Measurements from ENCODE around the gene PREX1.

PREX1 gene

DNA sequence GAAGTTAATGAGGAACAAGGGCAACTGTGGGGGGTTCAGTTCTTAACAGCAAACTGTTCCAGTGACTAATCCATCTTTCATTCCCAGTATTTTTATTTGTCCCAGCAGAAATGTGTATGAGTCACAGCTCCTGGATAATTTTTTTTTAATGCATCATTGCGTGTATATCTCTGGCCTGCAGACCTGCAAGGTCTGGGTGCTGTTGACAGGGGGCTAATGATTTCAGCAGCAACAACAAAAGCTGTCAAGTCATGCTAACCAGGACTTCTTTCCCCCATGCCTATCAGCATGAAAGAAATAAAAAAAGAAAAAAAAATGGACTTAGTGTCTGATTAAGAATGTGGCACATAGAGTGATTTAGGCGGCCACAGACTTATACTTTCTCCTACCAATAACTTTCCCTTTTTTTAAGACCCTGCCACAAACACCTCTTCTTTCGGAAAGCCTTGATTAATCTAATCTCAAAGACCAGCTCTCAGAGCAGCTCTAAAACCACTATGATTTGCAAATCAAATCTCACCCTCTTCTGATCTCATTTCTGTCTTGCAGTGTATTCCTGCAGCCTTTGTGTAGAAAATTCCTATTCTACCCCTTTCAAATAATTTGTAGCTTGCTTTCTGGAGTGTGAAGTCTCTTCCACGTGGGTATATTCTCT lies 14.2 kb upstream of the PREX1 start:
- Mint-ChIP-seq H3K36me3 (ENCODE audit: low read depth) (no peaks in the 10 kb centered on the region), H3K27me3 (no peaks in the 10 kb centered on the region), H3K9me3 (no peaks in the 10 kb centered on the region), H3K4me1 (ENCODE audit: low read depth) (peaks cover 71% of the 10 kb centered on the region), H3K4me3 (no peak overlapping the region), H3K27ac (peak overlapping the region; percentile 62)
- intact Hi-C loops (cut with micrococcal nuclease), result loop anchor here (10.0 kb wide), 1 partner anchor 53 kb away; no protein-coding TSS in a partner anchor

DNA sequence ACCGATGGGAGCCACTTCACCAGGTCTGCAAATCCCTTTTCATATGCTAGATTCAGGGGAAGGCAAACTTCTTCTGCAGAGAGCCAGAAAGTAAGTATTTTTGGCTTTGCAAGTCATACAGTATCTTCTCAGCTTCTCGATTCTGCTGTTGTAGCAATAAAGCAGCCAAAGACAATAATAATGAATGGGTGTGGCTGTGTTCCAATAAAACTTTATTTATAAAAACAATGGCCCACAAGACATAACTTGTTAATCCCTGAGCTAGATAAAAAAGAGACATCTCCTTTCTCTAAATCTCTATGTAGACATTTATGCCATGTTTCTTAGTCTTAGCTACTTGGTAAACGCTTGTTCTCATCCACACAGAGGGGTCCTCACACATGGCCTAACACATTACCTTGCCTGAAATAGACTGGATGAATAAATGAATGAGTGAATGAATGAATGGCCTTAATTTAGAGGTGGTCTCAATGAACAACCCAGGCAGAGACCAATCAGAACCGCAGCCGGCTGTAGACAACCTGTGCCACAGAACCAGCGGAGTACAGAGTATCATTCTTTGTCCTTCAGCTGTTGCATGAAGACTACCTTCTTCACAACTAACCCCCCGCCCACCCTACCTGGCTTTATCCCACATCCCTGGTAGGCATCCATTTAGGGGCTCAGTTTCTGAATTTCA lies 13.5 kb upstream of the PREX1 start:
- H3K36me3 Mint-ChIP-seq (ENCODE audit: low read depth), result no peaks in the 10 kb centered on the region
- H3K4me3 Mint-ChIP-seq, result no peak overlapping the region
- peaks cover 68% of the 10 kb centered on the region for H3K4me1 Mint-ChIP-seq (ENCODE audit: low read depth)
- intact Hi-C loops (cut with micrococcal nuclease), result loop anchor here (10.0 kb wide), 1 partner anchor 53 kb away; no protein-coding TSS in a partner anchor
- H3K9me3 Mint-ChIP-seq, result no peaks in the 10 kb centered on the region
- H3K27me3 Mint-ChIP-seq, result no peaks in the 10 kb centered on the region
- peak overlapping the region; percentile 62 for H3K27ac Mint-ChIP-seq

DNA sequence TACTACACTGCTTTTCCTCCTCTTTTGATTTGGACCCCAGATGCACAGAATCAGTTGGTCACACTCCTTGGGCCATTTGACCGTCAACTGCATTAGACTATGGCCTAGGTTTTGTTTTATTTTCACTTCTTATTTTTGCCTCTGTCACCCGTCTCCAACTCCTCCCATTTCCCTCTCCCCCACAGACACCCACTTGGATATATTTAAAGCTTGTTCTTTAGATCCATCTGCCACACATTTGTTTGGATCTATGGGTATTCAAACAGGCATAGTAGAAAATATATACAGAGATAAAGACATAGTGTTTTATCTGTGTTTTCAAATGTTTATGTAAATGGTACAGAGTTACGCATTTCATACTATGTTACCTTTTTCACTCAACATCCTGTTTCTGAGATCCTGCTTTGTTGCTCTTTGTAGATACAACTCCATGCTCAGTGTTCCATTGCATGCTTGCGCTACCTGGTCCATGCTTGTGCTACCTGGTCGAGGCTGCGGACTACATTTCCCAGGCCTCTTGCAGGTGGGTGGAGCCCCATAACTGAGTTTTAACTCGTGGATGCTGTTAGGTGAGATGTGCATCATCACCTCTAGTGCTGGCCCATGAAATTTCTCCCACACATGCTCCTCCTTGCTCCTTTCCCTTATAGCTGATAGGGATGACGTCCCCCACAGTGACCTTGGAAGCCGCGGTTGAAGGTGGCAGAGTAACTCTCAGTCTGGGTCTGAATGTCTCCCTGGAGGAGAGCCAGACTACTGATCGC lies 11.5 kb upstream of the PREX1 start:
- no peaks in the 10 kb centered on the region for H3K36me3 Mint-ChIP-seq (ENCODE audit: low read depth)
- intact Hi-C loops (cut with micrococcal nuclease), result no loop called here
- H3K4me3 Mint-ChIP-seq, result no peak overlapping the region
- H3K9me3 Mint-ChIP-seq, result no peaks in the 10 kb centered on the region
- H3K27ac Mint-ChIP-seq, result peak overlapping the region; percentile 79
- peaks cover 64% of the 10 kb centered on the region for H3K4me1 Mint-ChIP-seq (ENCODE audit: low read depth)
- H3K27me3 Mint-ChIP-seq, result no peaks in the 10 kb centered on the region

DNA sequence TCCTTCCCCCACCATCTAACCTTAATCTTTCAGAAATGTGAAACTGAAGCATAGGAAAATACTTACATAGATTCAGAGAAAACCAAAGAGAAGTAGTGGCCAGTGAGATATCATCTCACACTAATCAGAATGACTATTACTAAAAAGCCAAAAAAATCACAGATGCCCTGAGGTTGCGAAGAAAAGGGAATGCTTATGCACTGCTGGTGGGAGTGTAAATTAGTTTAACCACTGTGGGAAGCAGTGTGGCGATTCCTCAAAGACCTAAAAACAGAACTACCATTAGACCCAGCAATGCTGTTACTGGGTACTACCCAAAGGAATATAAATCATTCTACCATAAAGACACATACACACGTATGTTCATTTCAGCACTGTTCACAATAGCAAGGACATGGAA lies 9.2 kb upstream of the PREX1 start:
- Mint-ChIP-seq H3K27ac (peak overlapping the region; percentile 40), H3K9me3 (no peaks in the 10 kb centered on the region), H3K36me3 (ENCODE audit: low read depth) (no peaks in the 10 kb centered on the region), H3K4me3 (no peak overlapping the region), H3K4me1 (ENCODE audit: low read depth) (peaks cover 59% of the 10 kb centered on the region), H3K27me3 (no peaks in the 10 kb centered on the region)
- intact Hi-C loops (cut with micrococcal nuclease), result no loop called here

DNA sequence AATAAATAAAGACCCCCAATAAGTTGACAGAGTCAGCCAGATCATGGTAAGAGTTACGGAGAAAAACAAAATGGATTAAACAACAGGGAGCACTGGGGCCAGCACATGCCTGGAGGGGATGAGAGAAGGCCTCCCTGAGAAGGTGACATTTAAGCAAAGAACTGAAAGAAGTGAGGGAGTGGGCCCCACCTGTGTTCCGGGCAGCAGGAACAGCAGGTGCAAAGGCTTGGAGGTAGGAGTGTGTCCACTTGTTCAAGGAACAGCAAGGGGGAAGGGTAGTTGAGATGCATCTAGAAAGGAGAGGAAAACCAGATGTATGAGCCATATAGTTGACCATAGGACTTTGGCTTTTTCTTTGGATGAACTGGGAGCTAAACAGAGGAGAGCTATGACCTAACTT lies 7.6 kb upstream of the PREX1 start:
- Mint-ChIP-seq H3K27ac (peak overlapping the region; percentile 65), H3K27me3 (no peaks in the 10 kb centered on the region), H3K4me1 (ENCODE audit: low read depth) (peaks cover 73% of the 10 kb centered on the region), H3K36me3 (ENCODE audit: low read depth) (no peaks in the 10 kb centered on the region), H3K4me3 (no peak overlapping the region), H3K9me3 (no peaks in the 10 kb centered on the region)
- intact Hi-C loops (cut with micrococcal nuclease), result no loop called here

DNA sequence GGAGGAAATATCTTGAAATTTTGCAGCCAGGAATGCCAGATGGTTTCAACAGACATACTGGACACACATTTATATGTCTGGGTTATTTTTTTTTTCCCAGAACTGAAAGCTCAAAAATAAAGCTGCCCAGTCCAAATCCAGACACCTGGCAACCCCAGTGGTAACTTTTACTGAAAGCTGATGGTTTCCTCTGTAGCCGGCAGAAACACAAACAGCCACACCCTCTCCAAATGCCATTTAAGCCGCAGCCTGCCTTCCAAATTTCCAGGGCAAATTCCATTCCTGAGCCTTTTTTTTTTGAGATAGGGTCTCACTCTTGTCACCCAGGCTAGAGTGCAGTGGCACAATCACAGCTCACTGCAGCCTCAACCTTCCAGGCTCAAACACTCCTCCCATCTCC lies 6.5 kb upstream of the PREX1 start:
- H3K36me3 Mint-ChIP-seq (ENCODE audit: low read depth), result no peaks in the 10 kb centered on the region
- H3K4me3 Mint-ChIP-seq, result no peak overlapping the region
- H3K27me3 Mint-ChIP-seq, result no peaks in the 10 kb centered on the region
- no peak overlapping the region for H3K27ac Mint-ChIP-seq
- intact Hi-C loops (cut with micrococcal nuclease), result loop anchor here (5.0 kb wide), 1 partner anchor 88 kb away; the partner anchor contains the start of gene ARFGEF2
- H3K9me3 Mint-ChIP-seq, result no peaks in the 10 kb centered on the region
- H3K4me1 Mint-ChIP-seq (ENCODE audit: low read depth), result peaks cover 75% of the 10 kb centered on the region

DNA sequence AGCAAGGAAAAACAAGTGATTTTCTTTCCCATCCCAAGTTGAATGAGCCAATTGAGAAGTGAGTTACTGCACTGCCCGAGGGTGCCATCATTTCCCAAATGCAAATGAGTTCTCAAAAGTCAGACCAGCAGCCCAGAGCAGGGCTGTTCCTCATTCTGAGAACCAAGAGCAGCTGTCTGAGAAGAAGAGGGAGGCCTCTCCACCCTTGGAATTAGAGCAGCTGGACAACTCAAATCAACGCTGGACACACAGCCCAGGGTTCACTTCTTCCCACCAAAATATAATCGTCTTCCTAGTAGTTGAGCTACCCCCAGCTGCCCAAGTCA lies 4.6 kb upstream of the PREX1 start:
- Mint-ChIP-seq H3K27ac (peak overlapping the region; percentile 84), H3K27me3 (no peaks in the 10 kb centered on the region), H3K36me3 (ENCODE audit: low read depth) (peaks cover under 1% of the 10 kb centered on the region), H3K4me3 (peak overlapping the region; percentile 9), H3K4me1 (ENCODE audit: low read depth) (peaks cover 74% of the 10 kb centered on the region), H3K9me3 (no peaks in the 10 kb centered on the region)
- intact Hi-C loops (cut with micrococcal nuclease), result loop anchor here (5.0 kb wide), 1 partner anchor 90 kb away; the partner anchor contains the start of gene ARFGEF2

DNA sequence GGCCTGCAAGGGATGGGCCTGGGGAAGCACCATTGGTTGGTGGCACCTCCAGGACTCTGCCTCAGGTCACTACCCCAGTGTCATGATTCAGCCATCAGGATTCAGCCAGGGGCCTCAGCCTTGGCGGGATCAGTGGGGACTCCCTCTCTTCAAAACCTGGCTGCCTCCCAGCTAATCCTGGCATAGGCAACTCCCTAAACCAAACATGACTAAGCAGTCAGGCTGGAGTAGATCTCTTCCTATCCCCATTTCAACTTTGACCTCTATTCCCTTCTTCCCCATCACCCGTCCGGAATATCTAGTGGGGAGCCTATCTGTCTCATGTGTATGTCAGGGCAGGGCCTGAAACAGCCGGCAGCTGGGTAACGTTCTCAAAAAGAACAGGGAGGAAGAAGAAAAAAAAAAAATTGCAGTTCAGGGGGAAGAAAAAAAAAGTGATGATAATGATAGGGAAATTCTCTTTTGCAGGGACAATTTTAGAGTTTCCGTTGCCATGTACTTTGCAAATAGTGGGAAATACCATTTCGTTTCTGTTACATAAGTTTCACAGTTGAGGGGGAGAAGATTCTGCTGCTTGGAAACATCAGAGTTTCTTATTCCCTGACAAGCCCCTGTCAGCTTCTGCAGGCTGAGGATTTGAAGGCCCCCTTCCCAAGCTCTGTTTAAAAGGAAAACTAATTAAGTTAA lies 4.1 kb upstream of the PREX1 start:
- no peaks in the 10 kb centered on the region for H3K9me3 Mint-ChIP-seq
- peaks cover 69% of the 10 kb centered on the region for H3K4me1 Mint-ChIP-seq (ENCODE audit: low read depth)
- intact Hi-C loops (cut with micrococcal nuclease), result loop anchor here (5.0 kb wide), 1 partner anchor 90 kb away; the partner anchor contains the start of gene ARFGEF2
- peaks cover 6% of the 10 kb centered on the region for H3K36me3 Mint-ChIP-seq (ENCODE audit: low read depth)
- no peaks in the 10 kb centered on the region for H3K27me3 Mint-ChIP-seq
- peak overlapping the region; percentile 36 for H3K4me3 Mint-ChIP-seq
- H3K27ac Mint-ChIP-seq, result peak overlapping the region; percentile 84

DNA sequence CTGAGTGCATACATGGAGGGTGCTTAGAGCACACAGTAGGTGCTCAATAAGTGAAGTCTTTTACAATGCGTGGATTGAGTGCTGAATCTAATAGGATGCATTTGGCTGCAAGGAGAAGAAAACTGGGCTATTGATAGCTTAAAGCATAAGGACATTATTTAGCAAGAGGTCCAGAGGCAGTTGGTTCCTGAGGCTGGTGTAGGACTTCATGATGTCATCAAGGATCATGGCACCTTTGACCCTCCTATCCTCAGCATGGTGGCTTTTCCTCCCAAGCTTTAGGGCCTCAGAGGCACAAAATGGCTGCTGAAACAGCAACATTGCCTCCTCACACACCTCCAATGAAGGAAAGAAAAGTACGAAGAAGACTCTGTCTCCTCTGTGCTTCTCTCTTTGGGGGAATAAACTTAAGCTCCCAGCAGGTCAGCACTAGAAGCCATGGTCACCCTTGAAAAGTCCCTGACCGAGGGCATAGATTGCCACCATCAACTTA lies 3.1 kb upstream of the PREX1 start:
- H3K27ac Mint-ChIP-seq, result peak overlapping the region; percentile 84
- peaks cover 63% of the 10 kb centered on the region for H3K4me1 Mint-ChIP-seq (ENCODE audit: low read depth)
- no peak overlapping the region for H3K4me3 Mint-ChIP-seq
- peaks cover 16% of the 10 kb centered on the region for H3K36me3 Mint-ChIP-seq (ENCODE audit: low read depth)
- intact Hi-C loops (cut with micrococcal nuclease), result loop anchor here (5.0 kb wide), 1 partner anchor 91 kb away; the partner anchor contains the start of gene ARFGEF2
- H3K27me3 Mint-ChIP-seq, result no peaks in the 10 kb centered on the region
- no peaks in the 10 kb centered on the region for H3K9me3 Mint-ChIP-seq

DNA sequence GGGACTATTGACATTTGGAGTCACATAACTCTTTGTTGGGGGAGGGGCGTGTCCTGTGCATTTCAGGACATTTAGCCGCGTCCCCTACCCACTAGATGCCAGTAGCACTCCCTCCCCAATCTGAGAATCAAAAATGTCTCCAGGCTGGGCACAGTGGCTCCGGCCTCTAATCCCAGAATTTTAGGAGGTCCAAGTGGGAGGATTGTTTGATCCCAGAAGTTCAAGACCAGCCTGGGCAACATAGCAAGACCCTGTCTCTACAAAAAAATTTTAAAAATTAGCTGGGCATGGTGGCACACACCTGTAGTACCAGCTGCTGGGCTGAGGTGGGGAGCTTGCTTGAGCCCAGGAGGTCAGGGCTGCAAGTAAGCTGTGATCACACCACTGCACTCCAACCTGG lies 2.1 kb upstream of the PREX1 start:
- no peaks in the 10 kb centered on the region for H3K9me3 Mint-ChIP-seq
- H3K36me3 Mint-ChIP-seq (ENCODE audit: low read depth), result peaks cover 20% of the 10 kb centered on the region
- no peak overlapping the region for H3K4me3 Mint-ChIP-seq
- no peak overlapping the region for H3K27ac Mint-ChIP-seq
- H3K27me3 Mint-ChIP-seq, result no peaks in the 10 kb centered on the region
- intact Hi-C loops (cut with micrococcal nuclease), result loop anchor here (5.0 to 10.0 kb wide), 5 partner anchors 43 to 175 kb away; partner anchors contain the start of gene ARFGEF2
- peaks cover 54% of the 10 kb centered on the region for H3K4me1 Mint-ChIP-seq (ENCODE audit: low read depth)

DNA sequence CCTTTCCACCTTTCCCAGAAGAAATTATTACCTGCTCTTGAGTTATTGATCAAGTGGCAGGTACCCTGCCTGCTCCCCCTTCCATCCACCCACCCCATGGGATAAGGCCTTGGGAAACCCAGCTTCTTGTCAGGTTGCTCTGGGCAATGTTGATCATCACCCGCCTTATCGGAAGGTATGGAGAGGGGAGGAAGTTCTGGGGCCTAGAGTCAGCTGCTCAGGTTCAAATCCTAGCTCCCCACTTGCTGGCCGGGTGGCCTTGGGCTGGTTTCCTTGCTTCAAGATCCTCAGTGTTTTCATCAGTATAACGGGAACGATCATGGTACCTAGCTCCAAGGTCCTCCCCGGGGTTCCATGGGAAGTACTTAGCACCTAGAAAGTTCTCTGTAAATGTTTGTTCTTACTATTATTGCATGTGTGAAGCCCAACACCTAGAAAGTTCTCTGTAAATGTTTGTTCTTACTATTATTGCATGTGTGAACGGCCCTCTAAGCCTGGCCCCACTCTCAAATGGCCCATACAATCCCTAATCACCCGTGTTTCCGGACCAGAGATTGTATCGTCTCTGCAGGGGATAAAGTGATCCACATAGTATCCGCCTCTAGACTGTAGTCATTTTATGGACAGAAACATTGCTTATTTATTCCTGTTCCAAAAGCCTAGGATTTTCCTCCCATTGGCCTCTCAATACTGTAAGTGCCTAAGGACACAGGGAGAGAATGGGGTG lies 1.1 kb upstream of the PREX1 start:
- H3K9me3 Mint-ChIP-seq, result no peaks in the 10 kb centered on the region
- intact Hi-C loops (cut with micrococcal nuclease), result loop anchor here (5.0 to 10.0 kb wide), 4 partner anchors 42 to 174 kb away; no protein-coding TSS in a partner anchor
- H3K36me3 Mint-ChIP-seq (ENCODE audit: low read depth), result peaks cover 25% of the 10 kb centered on the region
- peak overlapping the region; percentile 87 for H3K27ac Mint-ChIP-seq
- peak overlapping the region; percentile 80 for H3K4me3 Mint-ChIP-seq
- H3K4me1 Mint-ChIP-seq (ENCODE audit: low read depth), result peaks cover 49% of the 10 kb centered on the region
- H3K27me3 Mint-ChIP-seq, result no peaks in the 10 kb centered on the region

DNA sequence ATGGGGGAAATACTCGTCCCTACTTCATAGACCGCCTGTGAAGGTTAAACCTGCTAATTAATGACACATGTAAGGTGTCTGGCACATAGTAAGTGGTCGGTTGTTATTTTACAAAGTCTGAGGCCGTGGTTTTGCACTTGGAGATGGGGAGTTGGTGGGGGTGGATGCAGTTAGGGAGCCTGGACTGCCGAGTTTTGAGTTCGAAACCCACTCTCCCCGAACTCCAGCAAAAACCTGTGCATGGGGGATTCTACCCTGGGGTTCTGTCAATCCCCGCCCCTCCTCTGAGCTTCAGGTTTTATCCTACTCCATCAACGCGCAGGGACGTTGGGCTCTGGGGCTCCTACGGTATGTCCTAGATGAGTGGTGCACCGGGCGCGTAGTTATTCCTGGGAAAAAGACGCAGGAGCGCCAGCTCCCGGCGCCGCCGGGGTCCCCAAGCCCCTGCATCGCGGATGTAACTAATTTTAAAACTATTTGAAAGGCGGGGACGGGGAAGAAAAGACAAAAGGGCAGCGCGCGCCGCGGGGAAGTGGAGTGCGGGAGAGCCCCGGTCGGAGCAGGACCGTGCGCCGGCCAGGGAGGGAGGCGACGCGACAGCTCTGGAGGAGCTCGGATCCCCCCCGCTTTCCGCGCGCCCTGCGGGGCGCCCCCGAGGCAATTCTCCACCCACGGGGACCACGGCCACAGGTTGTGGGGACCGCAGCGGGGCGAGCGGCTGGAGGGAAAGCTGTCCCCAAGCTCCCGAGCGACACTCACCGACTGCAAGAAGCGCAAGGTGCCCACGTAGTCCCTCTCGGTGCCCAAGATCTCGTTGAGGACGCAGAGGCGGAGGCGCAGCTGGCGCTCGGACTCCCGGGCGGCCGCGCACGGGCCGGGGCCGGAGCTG lies 672 bp downstream of the PREX1 start:
- Mint-ChIP-seq H3K27ac (peak overlapping the region; percentile 91), H3K36me3 (ENCODE audit: low read depth) (peaks cover 33% of the 10 kb centered on the region), H3K4me3 (peak overlapping the region; percentile 93)

More for the DNA sequence above, 672 bp downstream of the PREX1 start:
- Mint-ChIP-seq H3K4me1 (ENCODE audit: low read depth) (peaks cover 39% of the 10 kb centered on the region), H3K9me3 (no peaks in the 10 kb centered on the region), H3K27me3 (no peaks in the 10 kb centered on the region)
- intact Hi-C loops (cut with micrococcal nuclease), result loop anchor here (2.0 to 10.0 kb wide), 5 partner anchors 20 to 172 kb away; no protein-coding TSS in a partner anchor
